HPDE6-E6E7 (cell line): ENCODE measurements around the gene SLC4A11.

ENCODE experiments used
- DNase-seq: peaks from one replicate; pipeline ENCODE4 v3.0.0; 2011; ENCODE audit warnings: missing footprints; ENCODE audit errors: extremely low spot score

Gene SLC4A11

GRCh38 chr20:3239026-3239866 lies at the start of gene SLC4A11:
SLC4A11 (minus strand) TSS chr20:3239190; CDS start chr20:3239137, 53 bp downstream.
- peak; percentile 74 for DNase-seq

GRCh38 chr20:3283222-3283820 lies 44.3 kb upstream of the SLC4A11 start:
- no peak for DNase-seq

GRCh38 chr20:3282271-3283221 lies 43.6 kb upstream of the SLC4A11 start:
- DNase-seq = no peak

- no peak for DNase-seq
These were observed 42.4 kb upstream of the SLC4A11 start for GRCh38 chr20:3281437-3281836.

- DNase-seq = no peak
These were observed 40.8 kb upstream of the SLC4A11 start for GRCh38 chr20:3279761-3280160.

- no peak for DNase-seq
These were observed 38.9 kb upstream of the SLC4A11 start for GRCh38 chr20:3277686-3278465.

GRCh38 chr20:3276680-3277015 lies 37.7 kb upstream of the SLC4A11 start:
- DNase-seq = peak; percentile 33

GRCh38 chr20:3275966-3276679 lies 37.1 kb upstream of the SLC4A11 start:
- no peak for DNase-seq

GRCh38 chr20:3275064-3275935 lies 36.3 kb upstream of the SLC4A11 start:
- DNase-seq = no peak

- no peak for DNase-seq
These were observed 34.4 kb upstream of the SLC4A11 start for GRCh38 chr20:3273371-3273770.

- DNase-seq = no peak
These were observed 31.1 kb upstream of the SLC4A11 start for GRCh38 chr20:3270051-3270450.

- DNase-seq = no peak
These were observed 23.6 kb upstream of the SLC4A11 start for GRCh38 chr20:3262566-3262965.

GRCh38 chr20:3258429-3258828 lies 19.4 kb upstream of the SLC4A11 start:
- DNase-seq = no peak

- DNase-seq = no peak
These were observed 16.7 kb upstream of the SLC4A11 start for GRCh38 chr20:3255728-3256127.

- no peak for DNase-seq
These were observed 12.8 kb upstream of the SLC4A11 start for GRCh38 chr20:3251806-3252205.

GRCh38 chr20:3250091-3250504 lies 11.1 kb upstream of the SLC4A11 start:
- no peak for DNase-seq

GRCh38 chr20:3248993-3249347 lies 10.0 kb upstream of the SLC4A11 start:
- no peak for DNase-seq

GRCh38 chr20:3248167-3248992 lies 9.4 kb upstream of the SLC4A11 start:
- no peak for DNase-seq

- DNase-seq = no peak
These were observed 8.6 kb upstream of the SLC4A11 start for GRCh38 chr20:3247638-3248037.
